Smooth muscle cell of bladder (primary cell): ENCODE measurements around the gene HDGFL1. TPM values are rescaled to one million over a fixed set of nuclear protein-coding genes. Genes with fewer than 3 reads are reported as not detected.

Experiments used
- total RNA-seq: library from RNA; depleted of rRNA; stranded (reverse); fragments of >200 nt; gene quantifications from 2 replicates; pipeline ENCODE4 v1.2.3, GENCODE V29; 2014

HDGFL1 gene
- total RNA-seq: not detected in 2 replicates

GRCh38 chr6:22569281-22570184 lies at the start of gene HDGFL1:
Gene HDGFL1, plus strand, starts transcription at chr6:22569566. Its CDS starts 10 bp downstream, at chr6:22569576.

